ENCODE results near the gene CENPA.
"Not testable (repeated sequence)": the region's sequence is repeated elsewhere in the genome, so short reads cannot be mapped to it uniquely, and the experiment has no call there.

Gene CENPA

GRCh38 chr2:26785431-26786206 is at the start of gene CENPA:
TSS of gene CENPA (plus strand) at chr2:26786056. CDS start at chr2:26786197, 141 bp downstream.
- DNase-seq, result peak; percentile 99

- DNase-seq, result no peak
Observed at GRCh38 chr2:26737221-26737620, 48.6 kb upstream of the CENPA start.

- DNase-seq, result no peak
Observed at GRCh38 chr2:26738481-26738880, 47.4 kb upstream of the CENPA start.

DNA sequence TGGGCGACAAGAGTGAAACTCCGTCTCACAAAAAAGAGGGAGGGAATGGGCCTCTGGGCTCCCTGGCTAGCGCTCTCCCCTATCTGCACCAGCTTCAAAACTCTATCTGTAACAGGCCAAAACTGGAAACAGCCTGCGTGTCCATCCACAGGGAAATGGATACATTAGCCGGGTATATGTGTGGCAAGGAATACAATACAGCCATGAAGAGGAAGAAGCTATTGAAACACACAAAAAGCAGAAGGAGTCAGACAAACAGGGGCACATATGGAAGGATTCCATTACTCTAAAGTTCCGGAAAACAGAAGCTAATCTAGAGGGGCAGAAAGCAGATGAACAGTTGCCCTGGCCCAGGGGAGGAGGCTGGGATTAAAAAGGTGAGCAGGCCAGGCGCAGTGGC is 46.3 kb upstream of the CENPA start:
- DNase-seq, result no peak

GRCh38 chr2:26740346-26740745 is 45.5 kb upstream of the CENPA start:
- DNase-seq, result no peak

GRCh38 chr2:26740890-26741302 is 45.0 kb upstream of the CENPA start:
- DNase-seq, result no peak

GRCh38 chr2:26742048-26742770 is 43.6 kb upstream of the CENPA start:
- no peak for DNase-seq

- no peak for DNase-seq
Observed at GRCh38 chr2:26743852-26744251, 42.0 kb upstream of the CENPA start.

DNA sequence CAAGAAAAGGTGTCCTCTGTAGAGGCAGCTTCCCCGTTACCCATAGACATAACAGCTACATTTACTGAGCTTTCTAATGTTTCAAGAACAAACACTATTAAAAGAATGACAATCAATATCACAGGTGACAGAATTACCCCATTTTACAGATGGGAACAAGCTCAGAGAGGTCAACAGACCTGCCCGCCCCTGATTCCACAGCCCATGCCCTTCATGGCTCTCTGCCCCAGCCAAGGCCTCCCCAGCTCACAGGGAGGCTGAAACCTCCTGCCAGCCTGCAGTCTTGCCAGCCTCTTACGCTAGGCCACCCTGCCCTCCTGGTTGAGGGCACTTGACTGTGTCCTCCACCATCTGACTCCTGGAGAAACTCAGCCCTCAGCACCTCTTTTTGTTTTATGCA is 40.9 kb upstream of the CENPA start:
- DNase-seq, result no peak

- DNase-seq, result peak; percentile 47
Observed at GRCh38 chr2:26745609-26746327, 40.1 kb upstream of the CENPA start.

DNA sequence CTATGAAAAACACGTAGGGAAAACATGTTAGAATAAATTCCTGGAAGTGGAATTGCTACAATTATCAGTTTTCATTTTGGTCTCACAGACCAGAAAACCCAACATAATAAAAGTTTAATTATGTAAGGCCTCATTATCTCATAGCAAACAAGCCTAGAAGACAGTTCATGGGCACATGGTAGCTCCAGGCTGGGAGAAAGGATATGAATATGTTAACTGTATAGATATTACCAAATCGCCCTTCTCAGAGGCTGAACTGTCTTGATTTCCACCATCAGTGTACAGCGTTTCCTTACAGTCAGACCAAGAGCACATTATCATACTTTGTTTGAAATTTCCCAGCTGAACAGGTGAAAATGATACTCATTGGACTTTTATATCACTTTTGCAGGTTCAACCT is 38.9 kb upstream of the CENPA start:
- no peak for DNase-seq

- DNase-seq, result peak; percentile 8
Observed at GRCh38 chr2:26749787-26750420, 36.0 kb upstream of the CENPA start.

GRCh38 chr2:26750467-26750866 is 35.4 kb upstream of the CENPA start:
- not testable (repeated sequence) for DNase-seq

- DNase-seq, result no peak
Observed at GRCh38 chr2:26752656-26753055, 33.2 kb upstream of the CENPA start.

DNA sequence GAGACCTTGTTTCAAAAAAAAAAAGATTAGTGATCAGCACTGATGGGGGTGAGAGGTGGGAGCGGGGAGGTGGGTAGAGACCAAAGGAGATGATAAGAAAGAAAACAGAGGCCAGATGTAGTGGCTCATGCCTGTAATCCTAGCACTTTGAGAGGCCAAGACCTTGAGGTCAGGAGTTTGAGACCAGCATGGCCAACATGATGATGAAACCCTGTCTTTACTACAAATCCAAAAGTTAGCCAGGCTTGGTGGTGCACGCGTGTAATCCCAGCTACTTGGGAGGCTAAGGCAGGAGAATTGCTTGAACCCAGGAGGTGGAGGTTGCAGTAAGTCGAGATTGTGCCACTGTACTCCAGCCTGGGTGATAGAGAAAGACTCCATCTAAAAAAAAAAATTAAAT is 31.3 kb upstream of the CENPA start:
- DNase-seq, result no peak

GRCh38 chr2:26754972-26755670 is 30.7 kb upstream of the CENPA start:
- DNase-seq, result peak; percentile 14

GRCh38 chr2:26756337-26756736 is 29.5 kb upstream of the CENPA start:
- DNase-seq, result no peak

GRCh38 chr2:26757873-26758789 is 27.7 kb upstream of the CENPA start:
- DNase-seq, result peak; percentile 97

DNA sequence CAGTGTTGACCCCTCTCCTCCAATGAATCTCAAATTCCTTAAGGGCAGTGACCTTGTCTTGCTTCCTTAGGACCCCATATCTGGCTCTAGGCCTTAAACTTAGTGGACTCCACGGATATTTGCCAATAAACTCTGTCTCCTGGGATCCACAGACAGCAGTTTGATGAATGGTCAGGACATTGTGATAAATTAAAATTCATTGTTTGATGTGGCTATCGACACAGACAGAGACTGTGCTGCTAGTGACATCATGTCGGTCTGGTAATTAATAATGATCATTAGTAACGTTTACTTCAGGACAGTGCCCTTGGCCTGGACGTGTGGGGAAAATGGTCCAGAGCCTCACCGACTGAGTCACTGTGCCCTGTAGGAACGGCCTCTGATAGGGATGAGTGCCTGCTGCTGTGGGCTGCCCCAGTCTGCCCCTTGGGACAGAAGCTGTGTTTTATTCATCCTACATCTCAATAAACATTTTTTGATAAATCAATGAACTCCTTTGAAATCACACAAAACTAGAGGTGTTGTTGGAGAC is 27.0 kb upstream of the CENPA start:
- DNase-seq, result peak; percentile 50

- DNase-seq, result no peak
Observed at GRCh38 chr2:26759845-26760244, 26.0 kb upstream of the CENPA start.

DNA sequence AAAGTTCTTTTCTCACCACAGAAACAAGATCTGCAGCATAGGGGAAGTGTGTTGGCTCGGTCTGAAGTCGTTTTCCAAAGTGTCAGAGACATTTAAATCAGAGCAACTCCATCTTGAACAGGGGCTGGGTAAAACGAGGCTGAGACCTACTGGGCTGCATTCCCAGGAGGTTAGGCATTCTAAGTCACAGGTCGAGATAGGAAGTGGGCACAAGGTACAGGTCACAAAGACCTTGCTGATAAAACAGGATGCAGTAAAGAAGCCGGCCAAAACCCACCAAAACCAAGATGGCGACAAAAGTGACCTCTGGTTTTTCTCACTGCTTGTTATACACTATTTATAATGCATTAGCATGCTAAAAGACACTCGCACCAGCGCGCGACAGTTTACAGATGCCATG is 24.9 kb upstream of the CENPA start:
- DNase-seq, result not testable (repeated sequence)
